HG02623 (cell line): ENCODE data around the gene FOXK2.

ENCODE experiments used
- ATAC-seq: cut with Tn5 transposase; IDR thresholded peaks from one replicate; pipeline ENCODE4 v1.9.1; 2021; ENCODE audit warnings: moderate library complexity; ENCODE audit not compliant: unreplicated experiment

The FOXK2 gene

DNA sequence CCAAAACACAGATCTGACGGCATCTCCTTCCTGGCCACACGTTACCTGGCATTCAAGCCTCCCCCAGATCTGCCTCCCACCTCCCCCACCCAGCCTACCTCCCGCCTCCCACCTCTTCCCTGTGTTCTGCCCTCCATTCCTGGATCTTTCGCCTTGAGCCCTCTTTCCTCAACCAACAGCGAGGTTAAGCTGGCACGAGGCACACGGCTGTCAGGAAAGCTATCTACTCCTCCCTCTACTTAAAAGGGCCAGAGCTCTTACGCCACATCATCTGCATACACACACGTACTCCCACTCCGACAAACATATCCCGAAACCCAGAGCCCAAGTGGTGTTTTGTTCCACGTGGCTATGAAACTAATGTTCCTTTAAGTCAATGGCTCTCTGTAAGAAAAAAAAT is 110.7 kb downstream of the FOXK2 start:
- ATAC-seq, result no peak

- no peak for ATAC-seq
These were observed 112.0 kb downstream of the FOXK2 start for GRCh38 chr17:82631544-82631943.

DNA sequence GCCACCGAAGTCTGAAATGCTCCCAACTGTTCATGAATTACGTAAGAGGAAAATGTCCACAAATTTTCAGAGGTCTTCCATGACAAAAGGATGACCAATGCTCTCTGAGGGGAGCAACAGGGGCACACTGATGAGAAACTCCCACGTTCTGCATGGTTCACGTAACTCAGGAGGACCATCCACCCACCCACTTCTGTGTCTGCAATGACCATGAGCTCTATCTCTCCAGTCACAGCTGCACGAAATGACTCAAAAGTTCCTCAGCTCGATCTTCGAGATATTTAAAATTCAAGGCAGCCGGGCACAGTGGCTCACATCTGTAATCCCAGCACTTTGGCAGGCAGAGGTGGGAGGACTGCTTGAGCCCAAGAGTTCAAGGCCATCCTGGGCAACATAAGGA is 112.9 kb downstream of the FOXK2 start:
- ATAC-seq, result no peak

DNA sequence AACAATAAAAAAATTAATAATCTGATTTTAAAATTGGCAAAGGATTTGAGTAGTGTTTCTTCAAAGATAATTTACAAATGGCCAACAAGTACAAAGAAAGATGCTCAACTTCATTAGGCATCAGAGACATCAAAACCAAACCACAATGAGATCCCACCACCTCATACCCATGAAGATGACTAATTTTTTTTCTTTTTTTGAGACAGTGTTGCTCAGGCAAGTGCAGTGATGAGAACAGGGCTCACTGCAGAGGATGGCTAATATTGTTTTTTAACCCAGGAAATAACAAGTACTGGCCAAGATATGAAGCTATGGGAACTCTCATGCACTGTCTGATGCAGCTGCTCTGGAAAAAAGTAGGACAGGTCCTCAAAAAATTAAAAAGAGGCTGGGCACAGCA is 113.8 kb downstream of the FOXK2 start:
- no peak for ATAC-seq

DNA sequence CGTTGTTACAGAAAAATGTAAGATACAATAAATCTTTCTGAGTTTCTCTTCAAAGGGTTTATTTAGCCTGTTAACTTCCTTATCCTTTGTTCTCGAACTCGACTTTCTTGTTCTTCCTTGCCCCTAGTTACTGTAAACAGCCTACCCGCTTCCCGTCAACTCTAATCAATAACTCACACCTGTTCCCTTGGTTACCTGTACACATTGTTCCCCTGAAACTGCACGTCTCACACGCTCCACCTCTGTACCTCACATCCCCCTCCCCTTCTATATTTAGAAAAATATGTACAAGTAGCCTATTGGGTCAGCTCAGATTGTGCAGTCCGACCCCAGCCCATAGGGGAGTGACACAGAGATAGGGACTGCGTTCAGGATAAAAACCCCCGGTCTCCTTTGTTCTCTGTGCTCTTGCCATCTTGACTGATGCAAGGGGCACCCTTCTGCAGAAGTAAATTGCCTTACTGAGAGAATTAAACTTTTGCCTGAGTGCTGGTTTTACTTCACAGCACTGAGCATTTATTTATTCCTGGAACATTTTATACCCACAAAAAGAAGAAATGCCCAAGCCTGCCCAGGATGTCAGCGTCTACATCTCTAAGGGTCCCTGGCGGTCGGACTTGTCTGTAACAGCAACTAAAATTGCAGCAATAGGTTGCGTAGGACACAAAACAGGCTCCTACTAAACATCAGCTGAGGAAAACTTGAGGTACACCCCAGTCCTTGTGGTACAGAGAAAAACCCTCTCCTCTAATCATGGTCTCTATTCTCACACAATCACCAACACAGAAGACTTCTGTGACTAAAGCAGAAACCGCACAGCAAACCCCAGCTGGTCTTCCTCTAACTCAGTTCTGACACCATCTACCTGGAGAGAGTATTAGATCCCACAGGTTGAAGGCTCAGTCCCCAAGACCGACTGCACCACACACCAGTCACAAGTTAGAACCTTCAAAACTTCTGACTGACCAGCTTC is 117.4 kb downstream of the FOXK2 start:
- no peak for ATAC-seq

DNA sequence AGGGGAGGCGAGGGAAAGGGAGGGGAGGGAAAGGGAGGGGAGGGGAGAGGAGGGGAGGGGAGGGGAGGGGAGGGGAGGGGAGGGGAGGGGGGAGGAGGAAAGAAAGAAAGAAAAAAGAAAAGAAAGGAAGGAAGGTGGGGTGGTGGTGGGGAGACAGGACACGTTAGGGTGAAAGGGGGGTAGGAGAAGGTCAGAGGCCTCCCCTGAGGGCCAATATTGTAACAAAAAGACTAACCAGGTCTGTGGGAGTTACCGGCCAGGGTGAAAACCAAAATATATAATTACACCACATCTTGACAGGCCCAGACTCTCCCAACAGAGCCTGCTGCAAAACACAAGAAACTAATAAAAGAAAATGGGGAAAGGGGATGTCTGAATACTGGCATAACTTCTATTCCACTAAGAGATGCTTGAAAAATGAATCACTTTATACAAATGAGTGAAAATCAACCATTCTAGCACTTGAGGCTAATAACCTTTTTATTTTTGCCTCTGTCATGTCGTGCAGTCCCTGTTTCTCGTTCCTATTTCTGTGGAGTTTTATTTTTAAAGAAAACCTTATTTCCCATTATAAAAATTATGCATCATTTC is 118.7 kb downstream of the FOXK2 start:
- no peak for ATAC-seq

DNA sequence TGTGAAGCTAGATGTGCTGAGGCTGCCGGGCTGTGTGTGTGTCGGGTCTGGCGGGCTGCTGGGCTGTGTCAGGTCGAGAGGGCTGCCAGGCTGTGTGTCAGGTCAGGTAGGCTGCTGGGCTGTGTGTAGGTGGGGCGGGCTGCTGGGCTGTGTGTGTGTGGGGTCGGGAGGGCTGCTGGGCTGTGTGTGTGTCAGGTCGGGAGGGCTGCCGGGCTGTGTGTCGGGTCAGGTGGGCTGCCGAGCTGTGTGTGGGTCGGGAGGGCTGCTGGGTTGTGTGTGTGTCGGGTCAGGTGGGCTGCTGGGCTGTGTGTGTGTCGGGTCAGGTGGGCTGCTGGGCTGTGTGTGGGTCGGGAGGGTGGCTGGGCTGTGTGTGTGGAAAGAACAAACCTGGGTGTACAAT is 120.1 kb downstream of the FOXK2 start:
- no peak for ATAC-seq

DNA sequence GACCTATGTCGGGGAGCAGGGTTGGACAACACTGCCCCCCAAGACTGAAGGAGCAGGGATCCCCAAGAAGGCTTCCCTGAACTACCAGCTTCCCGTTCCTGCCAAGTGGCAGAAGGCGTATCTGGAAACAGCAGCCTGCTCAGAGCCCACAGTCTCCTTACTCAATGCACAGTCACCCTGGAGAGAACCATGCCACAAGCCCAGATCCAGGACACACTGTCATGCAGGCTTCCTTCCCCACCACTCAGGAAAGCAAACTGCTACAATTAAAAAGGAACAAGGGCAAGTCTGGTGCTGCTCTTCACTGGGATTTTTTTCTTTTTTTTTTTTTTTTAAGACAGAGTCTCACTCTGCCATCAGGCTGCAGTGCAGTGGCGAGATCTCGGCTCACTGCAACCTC is 120.5 kb downstream of the FOXK2 start:
- no peak for ATAC-seq

DNA sequence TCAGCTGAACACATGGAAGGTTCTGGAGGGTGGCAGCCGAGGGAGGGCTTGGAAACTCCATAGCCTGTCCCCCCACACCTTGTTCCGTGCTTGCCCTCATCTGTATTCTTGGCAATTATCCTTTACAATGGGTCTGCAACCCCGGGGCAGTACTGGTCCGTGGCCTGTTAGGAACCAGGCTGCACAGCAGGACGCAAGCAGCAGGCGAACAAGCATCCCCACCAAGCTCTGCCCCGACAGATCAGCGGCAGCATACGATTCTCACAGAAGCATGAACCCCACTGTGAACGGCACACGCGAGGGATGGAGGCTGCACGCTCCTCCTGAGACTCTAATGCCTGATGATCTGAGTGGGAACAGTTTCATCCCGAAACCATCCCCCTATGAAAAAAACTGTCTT is 122.5 kb downstream of the FOXK2 start:
- ATAC-seq, result no peak

GRCh38 chr17:82644148-82644547 is 124.6 kb downstream of the FOXK2 start:
- ATAC-seq, result no peak

- ATAC-seq, result no peak
These were observed 126.0 kb downstream of the FOXK2 start for GRCh38 chr17:82645516-82645915.

DNA sequence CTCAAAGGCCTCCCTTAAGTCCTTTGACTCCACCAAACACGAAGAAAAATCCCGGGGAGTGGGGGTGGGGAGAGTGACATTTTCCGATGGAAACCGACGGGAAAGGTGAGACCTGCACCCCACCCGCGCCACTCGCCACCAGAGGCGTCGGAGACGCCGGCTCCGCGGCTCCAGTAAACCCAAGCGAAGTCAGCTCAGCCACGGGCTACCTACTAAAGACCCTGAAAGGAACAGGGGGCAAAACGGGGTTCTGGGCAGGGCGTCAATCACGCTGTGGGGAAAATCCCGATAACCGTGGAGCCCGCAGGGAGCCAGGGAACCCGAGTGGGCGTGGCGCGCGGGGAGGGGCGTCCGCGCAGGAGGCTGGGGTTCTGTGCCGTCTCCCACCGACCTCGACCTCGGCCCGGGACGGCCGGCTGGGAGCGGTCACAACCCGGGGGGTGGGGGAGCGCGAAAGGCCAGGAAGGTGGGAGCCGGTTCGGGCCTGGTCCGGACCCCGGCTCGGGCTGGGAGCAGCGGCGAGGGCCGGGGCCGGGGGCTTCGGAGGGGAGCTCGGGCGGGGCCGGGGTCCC is 128.1 kb downstream of the FOXK2 start:
- ATAC-seq, result peak; percentile 24

DNA sequence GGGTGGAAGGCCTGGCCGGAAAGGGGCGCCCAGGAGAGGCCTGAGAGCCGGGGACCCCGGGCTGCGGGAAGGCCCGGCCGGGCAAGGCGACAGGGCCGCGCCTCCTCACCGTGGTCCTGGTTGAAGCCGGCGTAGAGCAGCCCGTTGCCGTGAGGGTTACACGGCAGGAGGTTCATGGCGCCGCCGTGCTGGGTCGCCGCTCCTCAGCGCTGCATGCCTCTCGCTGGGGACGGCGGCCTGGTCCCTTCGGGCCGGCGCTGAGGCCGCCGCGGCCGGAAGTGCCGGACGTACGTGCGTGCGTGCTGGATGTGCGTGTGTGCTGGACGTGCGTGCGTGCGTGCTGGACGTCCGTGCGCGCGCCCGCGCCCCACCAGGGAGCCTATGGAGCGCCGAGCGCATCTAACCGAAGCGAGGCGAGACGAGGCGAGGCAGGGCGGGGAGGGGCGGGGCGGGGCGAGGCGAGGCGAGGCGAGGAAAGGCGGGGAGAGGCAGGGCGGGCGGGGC is 128.7 kb downstream of the FOXK2 start, which contains the start of gene WDR45B:
Gene WDR45B (minus strand): TSS at position 280 of the 504 bp plus-strand sequence. CDS start 104 bp downstream, at position 176.
- peak; percentile 68 for ATAC-seq

- ATAC-seq, result no peak
These were observed 129.3 kb downstream of the FOXK2 start for GRCh38 chr17:82648742-82649331.

DNA sequence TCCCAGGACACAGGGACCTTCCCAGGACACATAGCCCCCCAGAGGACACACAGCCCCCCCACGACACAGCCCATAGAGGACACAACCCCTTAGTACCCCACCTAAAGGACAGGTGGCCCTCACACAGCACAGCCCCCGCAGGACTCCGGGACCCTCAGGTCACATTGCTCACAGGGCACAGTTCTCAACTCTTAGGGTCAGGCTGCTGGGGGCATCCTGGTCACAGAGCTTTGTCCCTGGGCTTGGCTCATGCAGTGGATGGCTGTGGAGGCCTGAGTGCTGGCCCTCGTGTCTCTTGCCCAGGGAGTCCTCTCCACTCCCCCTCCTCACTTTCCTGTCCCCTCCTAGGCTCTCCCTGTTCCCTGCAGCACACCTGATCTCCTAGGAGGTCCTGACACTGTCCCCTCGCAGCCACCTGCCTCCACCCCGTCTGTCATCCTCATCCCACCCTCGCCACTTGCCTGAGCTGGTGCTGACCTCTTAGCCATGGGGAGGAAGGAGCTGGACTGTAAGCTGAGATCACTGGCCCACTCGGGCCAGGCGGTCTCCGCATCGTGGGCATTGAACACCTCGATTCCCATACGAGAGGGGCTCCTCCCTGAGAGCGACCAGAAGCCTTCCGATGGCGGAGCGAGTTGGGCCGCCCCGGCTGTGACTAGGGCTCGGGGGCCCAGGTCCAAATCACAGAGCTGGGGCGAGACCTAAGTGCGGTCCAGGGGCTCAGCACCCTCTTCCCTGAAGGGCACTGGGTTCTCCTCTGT is 130.1 kb downstream of the FOXK2 start:
- ATAC-seq, result no peak

DNA sequence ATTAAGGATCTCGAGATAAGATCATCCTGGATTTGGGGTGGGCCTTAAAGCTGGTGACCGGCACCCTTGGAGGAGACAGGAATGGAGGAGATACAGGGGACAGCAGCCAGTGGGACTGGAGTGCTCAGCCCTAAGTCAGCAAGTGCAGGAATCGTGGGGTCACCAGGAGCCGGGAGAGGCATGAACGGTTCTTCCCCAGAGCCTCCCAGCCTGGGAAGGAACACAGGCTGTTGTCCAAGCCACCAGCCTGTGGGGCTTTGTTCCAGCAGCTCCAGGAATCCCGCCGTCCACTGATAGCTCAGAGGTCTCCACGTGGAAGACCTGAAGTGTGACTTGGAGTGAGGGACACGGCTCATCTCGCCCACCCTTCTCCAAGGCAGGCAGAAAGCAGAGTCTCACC is 131.2 kb downstream of the FOXK2 start:
- no peak for ATAC-seq

DNA sequence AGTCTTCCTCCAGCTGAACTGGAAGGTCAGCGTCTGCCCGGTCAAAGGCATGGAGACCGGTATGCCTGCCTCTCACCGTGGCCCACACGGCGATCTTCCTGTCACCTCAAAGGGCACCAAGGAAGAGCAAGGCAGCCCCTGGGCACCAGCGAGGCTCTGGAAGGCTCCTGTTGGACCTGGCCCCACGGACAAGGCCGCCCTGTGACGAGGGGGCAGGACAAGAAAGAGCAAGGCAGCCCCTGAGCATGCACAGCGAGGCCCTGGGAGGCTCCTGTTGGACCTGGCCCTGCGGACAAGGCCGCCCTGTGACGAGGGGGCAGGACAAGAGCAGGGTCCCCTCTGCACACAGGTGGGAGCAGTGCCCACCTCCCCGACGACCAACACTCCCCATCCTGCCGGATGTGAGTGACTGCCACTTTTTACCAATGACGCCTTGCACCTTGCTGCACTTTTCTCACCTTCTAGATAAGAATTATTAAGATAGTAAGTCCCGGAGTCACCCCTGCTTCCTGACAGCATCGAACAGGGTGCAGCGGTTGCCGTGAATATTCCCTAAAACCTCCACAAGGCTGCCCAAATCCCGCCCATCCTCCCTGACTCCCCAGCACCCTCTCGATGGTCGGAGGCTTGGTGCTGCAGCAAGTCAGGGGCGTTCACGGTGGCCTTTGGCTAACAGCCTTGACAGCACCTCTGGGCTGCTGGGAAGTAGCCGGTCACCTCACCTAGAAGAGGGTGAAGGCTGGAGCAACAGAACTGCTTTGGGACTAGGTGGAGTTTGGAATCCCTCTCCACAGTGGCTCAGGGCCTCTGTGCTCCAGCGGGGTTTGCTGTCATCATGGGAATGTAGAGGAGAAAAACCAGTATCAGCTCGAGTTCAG is 134.4 kb downstream of the FOXK2 start:
- no peak for ATAC-seq
